GM12878 (cell line): ENCODE measurements around the gene AMN. TPM values are rescaled to one million over a fixed set of nuclear protein-coding genes. Genes with fewer than 3 reads are reported as not detected.

Experiments
- ATAC-seq: fragments of 200-7000 bp; cut with Tn5 transposase; 3 replicates; pipeline ENCODE4 v1.9.1; 2020; ENCODE audit warnings: mild to moderate bottlenecking, moderate library complexity
- BruUV-seq: library from RNA; stranded (reverse); fragments of 400-500 nt; replicated peaks from 2 replicates; lab custom pipeline; 2021; lab: Mats Ljungman, UMichigan
- CTCF ChIA-PET: fragments of 300-600 bp; sonication (Branson Sonifier 250); formaldehyde crosslinking; extraction: SDS; loops from one replicate; lab custom pipeline; 2021; ENCODE audit warnings: inconsistent platforms; lab: Yijun Ruan, JAX
- POLR2A ChIA-PET: fragments of 350-600 bp; formaldehyde crosslinking; extraction: SDS; loops from one replicate; lab custom pipeline; 2021; ENCODE audit warnings: inconsistent platforms; lab: Charles Lee
- RAD21 ChIA-PET: fragments of 300-600 bp; sonication (Branson Sonifier 250); formaldehyde crosslinking; loops from one replicate; lab custom pipeline; 2023; ENCODE audit warnings: antibody characterized with exemption; ENCODE audit not compliant: unreplicated experiment; lab: Charles Lee
- SMC1A ChIA-PET: fragments of 300-600 bp; sonication (Branson Sonifier 250); formaldehyde crosslinking; loops from one replicate; lab custom pipeline; 2023; ENCODE audit not compliant: unreplicated experiment, uncharacterized antibody; lab: Charles Lee
- DNase-seq: peaks from one replicate; pipeline ENCODE4 v3.0.0-alpha.2; 2011; ENCODE audit warnings: low read depth, low spot score
- FAIRE-seq: peaks from 3 replicates; lab custom pipeline; 2011; peaks lifted over from hg19 to GRCh38; lab: Jason Lieb, UNC
- H2AFZ ChIP-seq: 2 replicates; pipeline ENCODE4 v1.6.0; 2011; ENCODE audit warnings: low read depth, low read length, control low read depth; ENCODE audit not compliant: control insufficient read depth
- H3K27ac ChIP-seq: 2 replicates; pipeline ENCODE4 v1.5.1; 2011; ENCODE audit warnings: control low read depth; ENCODE audit not compliant: control insufficient read depth, insufficient read depth
- H3K27me3 ChIP-seq, 2 experiments: replicated peaks in 1 of 2; 2 replicates each; pipeline versions ENCODE4 v1.6.0 to v1.6.1; 2011; ENCODE audit warnings: low read length in 1 of 2; ENCODE audit not compliant: control insufficient read depth in 2 of 2, insufficient read depth in 2 of 2
- H3K36me3 ChIP-seq, 2 experiments: 2 replicates each; pipeline ENCODE4 v1.5.1; 2011; ENCODE audit warnings: low read length in 1 of 2; ENCODE audit not compliant: control insufficient read depth in 2 of 2, insufficient read depth in 2 of 2
- H3K4me1 ChIP-seq: 2 replicates; pipeline ENCODE4 v1.6.1; 2011; ENCODE audit warnings: mild to moderate bottlenecking, low read length, moderate library complexity, mixed read lengths; ENCODE audit not compliant: control insufficient read depth, insufficient read depth
- H3K4me2 ChIP-seq: 2 replicates; pipeline ENCODE4 v1.6.0; 2011; ENCODE audit warnings: control low read depth; ENCODE audit not compliant: control insufficient read depth, insufficient read depth
- H3K4me3 ChIP-seq: fragments of 200-600 bp; sonication (generic); 2 replicates; pipeline ENCODE4 v1.5.1; 2016
- H3K79me2 ChIP-seq: 2 replicates; pipeline ENCODE4 v1.6.0; 2011; ENCODE audit warnings: low read length; ENCODE audit not compliant: control insufficient read depth, insufficient read depth
- H3K9ac ChIP-seq: 2 replicates; pipeline ENCODE4 v1.8.0; 2011; ENCODE audit warnings: low read length, control low read depth, mixed read lengths; ENCODE audit not compliant: control insufficient read depth, insufficient read depth
- H3K9me3 ChIP-seq: replicated peaks from 3 replicates; pipeline ENCODE4 v1.5.1; 2011; ENCODE audit warnings: mild to moderate bottlenecking, low read length; ENCODE audit not compliant: control insufficient read depth, insufficient read depth
- H4K20me1 ChIP-seq: 2 replicates; pipeline ENCODE4 v1.6.0; 2011; ENCODE audit not compliant: control insufficient read depth, insufficient read depth
- BACH1 ChIP-seq: fragments of 450-650 bp; IDR thresholded peaks from 2 replicates; pipeline ENCODE4 v1.6.1; 2017; ENCODE audit warnings: mild to moderate bottlenecking, borderline replicate concordance
- CBFB ChIP-seq: IDR thresholded peaks from 2 replicates; pipeline ENCODE4 v1.6.1; 2016; ENCODE audit warnings: antibody characterized with exemption, low read depth
- CREB1 ChIP-seq: IDR thresholded peaks from 2 replicates; pipeline ENCODE4 v1.6.1; 2012; ENCODE audit warnings: low read depth, mild to moderate bottlenecking, inconsistent platforms
- ESRRA ChIP-seq: IDR thresholded peaks from 2 replicates; pipeline ENCODE4 v1.6.1; 2012; ENCODE audit warnings: mild to moderate bottlenecking, low read length, improper control_type of control experiment
- FOXK2 ChIP-seq: fragments of 450-650 bp; IDR thresholded peaks from 2 replicates; pipeline ENCODE4 v1.6.1; 2017; ENCODE audit warnings: mild to moderate bottlenecking, moderate library complexity
- HCFC1 ChIP-seq: fragments of 150-350 bp; IDR thresholded peaks from 2 replicates; pipeline ENCODE4 v1.6.1; 2014; ENCODE audit warnings: low read length
- KDM1A ChIP-seq: fragments of 200-600 bp; sonication (generic); IDR thresholded peaks from 2 replicates; pipeline ENCODE4 v1.6.1; 2016; ENCODE audit warnings: borderline replicate concordance
- KLF5 ChIP-seq: fragments of 450-650 bp; IDR thresholded peaks from 2 replicates; pipeline ENCODE4 v1.6.1; 2014; ENCODE audit warnings: mild to moderate bottlenecking; ENCODE audit not compliant: partially characterized antibody
- NR2C1 ChIP-seq: fragments of 450-650 bp; IDR thresholded peaks from 2 replicates; pipeline ENCODE4 v1.6.1; 2017; ENCODE audit warnings: antibody characterized with exemption, mild to moderate bottlenecking, moderate library complexity
- PBX3 ChIP-seq: IDR thresholded peaks from 2 replicates; pipeline ENCODE4 v1.6.1; 2011; ENCODE audit warnings: mild to moderate bottlenecking, low read depth, low read length, moderate library complexity; ENCODE audit not compliant: insufficient replicate concordance
- RAD51 ChIP-seq: fragments of 450-650 bp; IDR thresholded peaks from 2 replicates; pipeline ENCODE4 v1.6.1; 2016; ENCODE audit warnings: moderate library complexity, mild to moderate bottlenecking, inconsistent platforms
- RBBP5 ChIP-seq: fragments of 200-600 bp; sonication (generic); conservative IDR thresholded peaks from 2 replicates; pipeline ENCODE4 v1.6.1; 2016
- REST ChIP-seq: IDR thresholded peaks from 2 replicates; pipeline ENCODE4 v1.6.1; 2012; ENCODE audit warnings: mild to moderate bottlenecking, low read depth, low read length
- TCF3 ChIP-seq: IDR thresholded peaks from 2 replicates; pipeline ENCODE4 v1.6.1; 2012; ENCODE audit warnings: low read depth, mild to moderate bottlenecking, low read length, borderline replicate concordance; ENCODE audit not compliant: insufficient read depth
- TCF7 ChIP-seq: IDR thresholded peaks from 2 replicates; pipeline ENCODE4 v1.6.1; 2014; ENCODE audit warnings: antibody characterized with exemption, borderline replicate concordance
- WRNIP1 ChIP-seq: IDR thresholded peaks from 2 replicates; pipeline ENCODE4 v1.6.1; 2011; ENCODE audit warnings: low read depth, low read length, improper control_type of control experiment, borderline replicate concordance
- ZBTB33 ChIP-seq: fragments of 450-650 bp; IDR thresholded peaks from 2 replicates; pipeline ENCODE4 v1.6.1; 2017; ENCODE audit warnings: mild to moderate bottlenecking
- ZNF24 ChIP-seq: fragments of 450-650 bp; IDR thresholded peaks from 2 replicates; pipeline ENCODE4 v1.6.1; 2017; ENCODE audit warnings: antibody characterized with exemption, mild to moderate bottlenecking
- ZZZ3 ChIP-seq: IDR thresholded peaks from 2 replicates; pipeline ENCODE4 v1.6.1; 2011; ENCODE audit warnings: low read depth; ENCODE audit not compliant: control insufficient read depth, insufficient read length
- WGBS: methylation state at CpG from one replicate; pipeline ENCODE4 v1.1.6; 2016; ENCODE audit warnings: low lambda C conversion rate; ENCODE audit not compliant: insufficient replicate concordance, insufficient coverage; ENCODE audit errors: missing lambda C conversion rate; 5-methylcytosine and 5-hydroxymethylcytosine counted together
- in situ Hi-C: fragments of 300-500 bp; cut with MboI; formaldehyde crosslinking; loops from 9 replicates; pipeline ENCODE4 v1.14.3; 2018; ENCODE audit warnings: mixed read lengths
- intact Hi-C: fragments of 100-400 bp; cut with micrococcal nuclease; formaldehyde crosslinking; loops from one replicate; pipeline ENCODE4 v1.14.2; 2022; ENCODE audit not compliant: unreplicated experiment
- polyA plus RNA-seq, 11 experiments: library from polyadenylated mRNA; depleted of rRNA in 4 of 11; unstranded in 6 of 11; stranded (reverse) in 5 of 11; fragments of >200 nt; fragmentation: Nextera tagmentation in 4 of 11; fragmentation: Illumina TruSeq in 1 of 11; extraction: Ambion mirVana in 4 of 11; extraction: Trizol in 1 of 11; gene quantifications; 1 replicate in 1 of 11; 2 replicates in 10 of 11; pipeline versions ENCODE4 v1.2.1 to v1.2.3, GENCODE V29; 2011 to 2016; ENCODE audit warnings: inconsistent platforms in 2 of 11, missing spikeins in 2 of 11, low read depth in 1 of 11
- total RNA-seq, 4 experiments: library from RNA; depleted of rRNA in 3 of 4; stranded (reverse); fragments of >200 nt in 3 of 4; fragmentation: Illumina TruSeq in 1 of 4; extraction: Trizol in 1 of 4; gene quantifications; 2 replicates each; pipeline versions ENCODE4 v1.2.1 to v1.2.3, GENCODE V29; 2013 to 2021

The AMN gene
- total and polyA plus RNA-seq, 10 of the 15 experiments (the other 5 are each of a cell fraction or from before 2014, with no cell fraction given), result 0.03 to 0.33 (median 0.11) TPM; not detected in 6

GRCh38 chr14:102920273-102920997, 2.0 kb upstream of the AMN start:
- no TSS peak for BruUV-seq
- SMC1A ChIA-PET, result no interaction called here
- 90% methylated on average over 5 of the region's 5 CpGs for WGBS

More at GRCh38 chr14:102920273-102920997, 2.0 kb upstream of the AMN start:
- no peak overlapping the region for H3K4me2 ChIP-seq
- no peak overlapping the region for H2AFZ ChIP-seq
- TF ChIP-seq HCFC1 (no peak), KDM1A (no peak), NR2C1 (no peak), WRNIP1 (no peak), FOXK2 (no peak), RBBP5 (no peak), CREB1 (no peak), ZZZ3 (no peak), KLF5 (no peak), REST (no peak), TCF7 (no peak), TCF3 (no peak), BACH1 (no peak), CBFB (no peak), RAD51 (no peak), ESRRA (no peak), ZNF24 (no peak), PBX3 (no peak), ZBTB33 (no peak)
- TF ChIP-seq, all 136 proteins: peak for 0
- ChIA-PET POLR2A (no interaction called here), RAD21 (no interaction called here), CTCF (no interaction called here)
- Histone ChIP-seq H3K36me3 (no peaks in the 10 kb centered on the region; a peak in 1 of 4 replicates), H4K20me1 (no peaks in the 10 kb centered on the region), H3K27me3 (peaks cover 4 to 12% of the 10 kb centered on the region in 2 experiments), H3K9me3 (no peaks in the 10 kb centered on the region), H3K9ac (no peak overlapping the region), H3K4me3 (no peak overlapping the region), H3K79me2 (no peaks in the 10 kb centered on the region), H3K27ac (no peak overlapping the region), H3K4me1 (peaks cover 16% of the 10 kb centered on the region)
- FAIRE-seq (no peak), ATAC-seq (no peak), DNase-seq (no peak)
- intact Hi-C loops, result no loop called here
- in situ Hi-C loops, result no loop called here
